Psoas muscle (tissue), 8 donors: ENCODE data around the gene DMD. TPM values are rescaled to one million over a fixed set of nuclear protein-coding genes. Genes with fewer than 3 reads are reported as not detected.
A peak's percentile ranks its signal among the peaks of the same experiment; 100 is the strongest.

Experiments used
- ATAC-seq, 4 donors: fragments of 200-7000 bp; cut with Tn5 transposase; one replicate each; pipeline ENCODE4 v1.9.1; 2020; ENCODE audit warnings: moderate library complexity in 3 of 4, mild to moderate bottlenecking in 2 of 4
- DNase-seq, 2 donors: peaks; one replicate each; pipeline ENCODE4 v3.0.0-alpha.2; 2020
- H3K27ac ChIP-seq: fragments of 200-600 bp; one replicate; pipeline ENCODE4 v1.8.0; 2022
- H3K27me3 ChIP-seq, 3 donors: fragments of 200-600 bp in 1 of 3; one replicate each; pipeline versions ENCODE4 v1.6.1 to v1.8.0; 2013 to 2022; ENCODE audit warnings: low read length in 2 of 3, mild to moderate bottlenecking in 2 of 3, moderate library complexity in 1 of 3; ENCODE audit not compliant: insufficient read depth in 3 of 3
- H3K36me3 ChIP-seq, 2 donors: fragments of 200-600 bp in 1 of 2; one replicate each; pipeline versions ENCODE4 v1.6.1 to v1.8.0; 2013 to 2022; ENCODE audit warnings: low read depth in 1 of 2, mild to moderate bottlenecking in 1 of 2, moderate library complexity in 1 of 2; ENCODE audit not compliant: insufficient read depth in 1 of 2
- H3K4me1 ChIP-seq: fragments of 200-600 bp; one replicate; pipeline ENCODE4 v1.8.0; 2022
- H3K4me3 ChIP-seq: fragments of 200-600 bp; one replicate; pipeline ENCODE4 v1.8.0; 2022; ENCODE audit warnings: mild to moderate bottlenecking
- H3K9me3 ChIP-seq: fragments of 200-600 bp; one replicate; pipeline ENCODE4 v1.8.0; 2022
- WGBS, 3 donors: extraction: QIAGEN DNeasy Blood & Tissue Kit; methylation state at CpG; one replicate each; pipeline versions ENCODE4 v1.1.6 to v1.1.7; 2013; 5-methylcytosine and 5-hydroxymethylcytosine counted together
- intact Hi-C, 2 donors: fragments of 100-400 bp; cut with DNase I; formaldehyde crosslinking; loops; one replicate each; pipeline versions ENCODE4 v1.11.0 to v1.14.2; 2022
- polyA plus RNA-seq, 3 donors: library from polyadenylated mRNA; stranded (reverse); fragments of 200-250 nt; gene quantifications; one replicate each; pipeline ENCODE4 v1.2.3, GENCODE V29; 2013
- total RNA-seq, 4 donors: library from RNA; stranded (reverse); fragmentation: NEBNext Ultra II Directional in 2 of 4; extraction: Animal tissue kit (Norgen Biotek cat#: 25700) in 2 of 4; gene quantifications; one replicate each; pipeline versions ENCODE4 v1.2.1 to v1.2.4, GENCODE V29; 2021 to 2023
- TF ChIP-seq, protein P1 (sequence below): fragments of 200-600 bp; IDR thresholded peaks from one replicate; pipeline ENCODE4 v1.8.0; 2022; ENCODE audit warnings: antibody characterized with exemption
- donor health status: healthy with polysubstance abuse.
- donor health status: DM: no; HTN: no; CAD: no; lungs with moderate emphysema.
- donor health status: Bipolar disorder and iron deficiency.
- donor health status: healthy.
- donor health status: DM: yes; HTN: yes; CAD: no.
- donor health status: DM: no; HTN: no; CAD: no.
- donor health status: DM: no; HTN: no; CAD: no.
- donor health status: DM: yes; HTN: yes; CAD: no.

The DMD gene
- total and polyA plus RNA-seq, 7 donors: 6.8 to 170 (median 86.5) TPM

DNA sequence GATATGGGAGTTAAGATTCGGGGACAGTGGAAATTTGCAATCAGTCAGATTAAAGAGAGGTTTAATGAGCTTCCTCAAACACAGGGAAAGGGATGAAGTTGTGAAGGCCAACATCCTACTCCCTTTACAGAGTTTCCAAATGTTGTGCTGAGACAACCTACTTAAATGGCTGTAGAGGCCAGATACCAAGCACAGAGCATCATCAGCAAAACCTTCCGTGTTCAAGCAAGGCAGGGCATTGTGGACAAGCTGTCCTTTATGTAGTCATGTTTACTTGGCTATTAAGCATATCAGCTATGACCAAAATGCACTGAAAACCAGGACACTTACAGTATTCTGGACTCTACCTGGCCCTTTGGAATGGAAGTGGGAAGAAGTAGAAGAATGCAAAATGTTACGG, 197.3 kb downstream of the DMD start:
- Histone ChIP-seq H3K4me1 (peaks cover 5% of the 10 kb centered on the region), H3K9me3 (no peaks in the 10 kb centered on the region), H3K4me3 (no peak overlapping the region), H3K36me3 (no peaks in the 10 kb centered on the region), H3K27ac (peak overlapping the region; percentile 4), H3K27me3 (no peaks in the 10 kb centered on the region)
- TF ChIP-seq, protein P1, sequence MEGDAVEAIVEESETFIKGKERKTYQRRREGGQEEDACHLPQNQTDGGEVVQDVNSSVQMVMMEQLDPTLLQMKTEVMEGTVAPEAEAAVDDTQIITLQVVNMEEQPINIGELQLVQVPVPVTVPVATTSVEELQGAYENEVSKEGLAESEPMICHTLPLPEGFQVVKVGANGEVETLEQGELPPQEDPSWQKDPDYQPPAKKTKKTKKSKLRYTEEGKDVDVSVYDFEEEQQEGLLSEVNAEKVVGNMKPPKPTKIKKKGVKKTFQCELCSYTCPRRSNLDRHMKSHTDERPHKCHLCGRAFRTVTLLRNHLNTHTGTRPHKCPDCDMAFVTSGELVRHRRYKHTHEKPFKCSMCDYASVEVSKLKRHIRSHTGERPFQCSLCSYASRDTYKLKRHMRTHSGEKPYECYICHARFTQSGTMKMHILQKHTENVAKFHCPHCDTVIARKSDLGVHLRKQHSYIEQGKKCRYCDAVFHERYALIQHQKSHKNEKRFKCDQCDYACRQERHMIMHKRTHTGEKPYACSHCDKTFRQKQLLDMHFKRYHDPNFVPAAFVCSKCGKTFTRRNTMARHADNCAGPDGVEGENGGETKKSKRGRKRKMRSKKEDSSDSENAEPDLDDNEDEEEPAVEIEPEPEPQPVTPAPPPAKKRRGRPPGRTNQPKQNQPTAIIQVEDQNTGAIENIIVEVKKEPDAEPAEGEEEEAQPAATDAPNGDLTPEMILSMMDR: no peak
- intact Hi-C loops: no loop called here
- DNase-seq: no peak
- peak in 2 of 4 donors; percentile 58 to 62 for ATAC-seq
- WGBS, 3 donors: 76 to 87% (median 78%) methylated on average over 3 of the region's 3 CpGs

DNA sequence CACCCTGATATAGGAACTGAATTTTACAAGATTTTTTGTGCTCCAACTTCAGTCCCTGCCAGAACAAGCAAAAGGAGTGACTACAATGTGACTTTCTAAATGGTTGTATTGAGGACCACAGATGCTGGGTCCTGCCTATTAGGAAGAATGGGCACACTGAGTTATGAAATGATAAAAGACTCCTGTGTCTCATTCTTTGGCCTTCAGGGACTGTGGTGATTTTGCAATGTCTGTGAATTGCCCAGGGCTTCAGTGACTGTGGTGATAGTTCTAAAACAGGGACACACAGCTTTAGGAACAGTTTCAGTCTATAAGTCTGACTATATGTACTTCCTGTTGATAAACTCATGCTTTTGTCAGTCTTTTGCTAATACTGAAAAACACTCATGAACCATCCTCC, 210.2 kb downstream of the DMD start:
- H3K4me3 ChIP-seq: no peak overlapping the region
- no peaks in the 10 kb centered on the region for H3K4me1 ChIP-seq
- H3K27ac ChIP-seq: no peak overlapping the region
- H3K9me3 ChIP-seq: no peaks in the 10 kb centered on the region
- no peaks in the 10 kb centered on the region for H3K27me3 ChIP-seq
- intact Hi-C loops: no loop called here
- TF ChIP-seq, protein P1: no peak
- peak in 3 of 4 donors; percentile 46 to 63 (median 61) for ATAC-seq
- H3K36me3 ChIP-seq: no peaks in the 10 kb centered on the region
- DNase-seq: no peak

- 89 to 95% (median 95%) methylated on average over 4 of the region's 4 CpGs for WGBS, 3 donors
- Histone ChIP-seq H3K36me3 (no peaks in the 10 kb centered on the region), H3K9me3 (no peaks in the 10 kb centered on the region), H3K27ac (no peak overlapping the region), H3K4me1 (no peaks in the 10 kb centered on the region), H3K27me3 (no peaks in the 10 kb centered on the region), H3K4me3 (no peak overlapping the region)
- ATAC-seq (no peak), DNase-seq (no peak)
- TF ChIP-seq, protein P1: no peak
- intact Hi-C loops: no loop called here
Observed at GRCh38 chrX:32998776-32999175, 212.6 kb downstream of the DMD start.

DNA sequence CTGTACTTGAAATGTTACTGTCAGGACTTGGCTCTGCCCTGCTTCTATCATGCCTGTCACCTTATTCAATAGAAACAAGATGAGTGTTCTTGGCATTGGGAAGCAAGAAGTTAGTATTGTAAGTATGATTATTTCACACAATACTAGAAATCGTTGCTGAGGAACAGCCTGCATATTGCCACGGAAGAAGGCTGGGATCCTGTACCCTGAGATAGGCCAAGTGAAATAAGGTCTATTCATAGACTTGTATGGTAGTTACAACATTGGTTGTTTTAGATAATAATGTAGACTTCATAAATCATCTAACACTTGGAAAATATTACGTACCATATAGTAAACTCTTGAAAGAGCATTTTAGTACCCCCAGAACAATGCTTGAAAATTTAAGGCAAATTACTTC, 215.9 kb downstream of the DMD start:
- ATAC-seq (peak in 3 of 4 donors; percentile 51 to 72 (median 54)), DNase-seq (no peak)
- Histone ChIP-seq H3K27ac (no peak overlapping the region), H3K9me3 (no peaks in the 10 kb centered on the region), H3K36me3 (no peaks in the 10 kb centered on the region), H3K4me1 (no peaks in the 10 kb centered on the region), H3K27me3 (no peaks in the 10 kb centered on the region), H3K4me3 (no peak overlapping the region)
- TF ChIP-seq, protein P1: no peak
- intact Hi-C loops: no loop called here
- WGBS, 3 donors: 37 to 63% (median 62%) methylated on average over 3 of the region's 3 CpGs

GRCh38 chrX:32987142-32987541, 224.2 kb downstream of the DMD start:
- DNase-seq (no peak), ATAC-seq (peak; percentile 73 to 92 (median 78))
- Histone ChIP-seq H3K27me3 (no peaks in the 10 kb centered on the region), H3K36me3 (no peaks in the 10 kb centered on the region), H3K4me1 (peaks cover 10% of the 10 kb centered on the region), H3K27ac (no peak overlapping the region), H3K4me3 (no peak overlapping the region), H3K9me3 (no peaks in the 10 kb centered on the region)
- 9 to 21% (median 13%) methylated on average over 4 of the region's 4 CpGs for WGBS, 3 donors
- TF ChIP-seq, protein P1: no peak
- intact Hi-C loops: no loop called here
